Muscle of back (tissue), 11 donors: ENCODE results near the gene LAMC3. TPM values are rescaled to one million over a fixed set of nuclear protein-coding genes. Genes with fewer than 3 reads are reported as not detected.
A peak's percentile ranks its signal among the peaks of the same experiment; 100 is the strongest.

Source experiments
- DNase-seq, 3 donors: peaks; one replicate each; pipeline versions ENCODE4 v3.0.0 to v3.0.0-alpha.2; 2013
- polyA plus RNA-seq, 10 donors: library from polyadenylated mRNA; unstranded; fragments of 120-200 nt; gene quantifications; one replicate each; pipeline ENCODE4 v1.2.1, GENCODE V29; 2013; ENCODE audit not compliant: insufficient read length in 10 of 10

LAMC3 gene
- polyA plus RNA-seq, 10 donors, result 1.1 to 8.4 (median 2.4) TPM

DNA sequence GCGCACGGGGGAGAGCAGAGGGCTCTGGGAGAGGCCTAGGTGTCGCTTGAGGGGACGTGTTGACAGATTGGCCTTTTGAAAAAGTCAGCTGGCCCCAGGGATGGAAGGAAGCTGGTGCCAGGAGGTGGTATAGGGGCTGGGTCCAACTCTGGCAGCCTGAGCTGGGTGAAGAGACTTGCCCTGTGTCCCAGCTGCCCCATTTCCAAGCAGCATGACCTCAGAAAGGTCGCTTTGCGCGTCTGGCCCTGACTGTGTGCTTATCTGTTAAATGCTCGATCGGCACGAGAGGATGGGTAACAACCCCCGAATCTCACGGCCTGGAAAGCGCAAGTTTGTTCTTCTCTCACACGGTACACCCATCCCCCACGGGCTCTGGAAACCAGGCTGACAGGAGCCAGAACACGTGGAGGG is 31.2 kb upstream of the LAMC3 start:
- no peak for DNase-seq

DNA sequence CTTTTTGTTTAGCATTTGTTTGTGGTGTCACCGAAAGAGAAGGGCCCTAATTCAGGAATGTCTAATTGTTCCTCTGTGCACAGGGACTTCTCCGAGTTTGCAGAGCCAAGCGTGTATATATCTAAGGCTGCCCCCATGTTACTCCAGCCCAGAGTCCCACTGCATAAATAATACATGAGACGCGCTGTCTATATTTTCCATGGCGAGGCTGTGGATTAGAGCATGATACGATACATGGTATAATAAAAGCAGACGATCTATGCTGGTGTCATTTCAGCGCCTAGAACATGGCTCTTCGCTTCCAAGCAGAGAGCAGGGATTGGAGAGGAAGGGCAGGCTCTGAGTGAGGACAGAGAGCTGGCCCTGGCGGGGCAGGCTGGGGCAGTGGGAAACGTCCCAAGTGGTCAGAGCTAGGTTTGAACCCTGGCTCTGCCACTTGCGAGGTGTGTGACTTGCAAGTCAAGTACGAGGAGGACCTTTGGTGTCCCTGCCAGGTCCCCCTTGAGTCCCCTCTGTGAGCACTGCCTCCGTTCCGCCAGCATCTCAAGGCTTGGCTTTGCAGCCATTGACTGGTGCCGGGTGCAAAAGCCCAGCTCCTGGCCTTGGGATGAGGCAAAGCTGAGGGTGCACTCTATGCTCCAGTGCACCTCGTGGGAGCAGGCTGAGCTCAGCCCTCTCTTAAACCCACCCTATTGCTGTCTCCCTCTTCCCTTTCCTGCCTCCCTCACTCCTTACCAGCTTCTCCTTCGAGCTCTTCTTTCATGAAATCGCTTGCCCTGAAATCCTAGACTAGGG is 29.2 kb upstream of the LAMC3 start:
- DNase-seq, result no peak

DNA sequence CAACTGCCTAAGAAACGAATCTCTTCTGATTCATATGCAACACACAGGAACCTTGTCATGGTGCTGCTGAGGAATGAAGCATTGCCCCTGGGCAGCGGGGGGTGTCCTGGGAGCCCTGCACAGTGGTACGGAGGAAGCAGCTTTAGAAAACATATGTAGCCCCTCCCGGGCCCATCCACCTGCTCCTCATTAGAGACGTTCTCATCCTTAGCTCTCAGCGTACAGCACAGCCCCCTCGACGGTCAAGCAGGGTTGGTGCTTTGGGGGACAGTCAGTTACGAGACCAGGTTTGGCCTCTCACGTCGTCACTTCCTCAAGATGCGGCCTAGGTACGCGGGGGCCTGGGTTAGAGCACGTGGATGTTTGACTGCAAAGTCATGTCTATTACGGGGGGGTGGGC is 28.4 kb upstream of the LAMC3 start:
- DNase-seq, result no peak

DNA sequence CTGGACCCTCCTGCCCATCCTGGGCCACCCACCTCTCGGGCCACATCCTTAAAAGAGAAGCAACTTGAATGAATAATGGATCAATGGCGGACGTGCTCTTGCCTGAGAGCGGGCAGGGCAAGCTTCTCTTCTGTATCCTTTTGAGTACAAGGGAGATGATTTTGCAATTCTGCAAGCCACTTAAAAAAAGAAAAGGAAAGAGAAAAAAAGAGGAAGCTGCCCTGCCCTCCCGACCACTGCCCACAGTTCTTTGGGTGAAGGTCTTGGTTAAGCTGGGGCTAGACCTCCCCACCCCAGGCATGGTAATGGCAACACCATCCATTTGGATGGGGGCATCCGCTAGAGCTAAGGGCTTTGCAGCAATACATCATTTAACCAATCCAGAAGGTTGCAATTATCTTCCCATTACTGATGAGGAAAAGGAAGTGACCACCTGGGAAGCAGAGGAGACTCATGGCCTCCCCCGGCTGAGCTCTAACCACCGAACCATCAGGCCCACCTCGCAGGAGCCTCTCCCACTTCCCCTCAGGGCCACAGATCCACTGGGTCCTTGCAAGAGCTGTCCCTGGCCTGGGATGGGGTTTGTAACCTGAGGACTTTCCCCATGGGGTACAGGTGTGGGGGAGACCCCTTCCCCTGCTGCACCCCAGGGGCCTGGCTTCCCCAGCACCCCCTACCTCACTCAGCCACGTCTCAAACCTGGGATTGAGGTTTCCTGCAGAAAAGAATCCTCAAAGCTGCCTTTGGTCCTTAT is 27.8 kb upstream of the LAMC3 start:
- DNase-seq, result no peak

DNA sequence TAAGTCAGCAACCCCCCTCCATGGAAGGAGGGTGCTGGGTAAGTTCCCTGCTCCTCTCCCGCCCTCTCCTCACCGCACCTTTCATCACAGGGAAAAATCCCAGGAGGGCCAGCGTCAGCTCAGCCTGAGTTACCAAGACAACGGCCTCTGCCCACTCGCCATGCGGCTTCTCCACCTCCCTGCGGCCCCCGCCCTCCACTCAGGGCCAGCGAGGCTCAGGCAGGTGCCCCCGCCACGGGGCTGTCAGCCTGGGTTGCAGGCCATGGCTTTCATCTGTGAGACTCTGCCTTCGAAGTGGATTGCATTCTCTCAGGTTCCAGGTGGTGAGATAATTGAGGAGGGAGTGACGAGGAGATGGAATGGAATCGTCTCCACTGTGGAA is 27.2 kb upstream of the LAMC3 start:
- DNase-seq, result no peak

DNA sequence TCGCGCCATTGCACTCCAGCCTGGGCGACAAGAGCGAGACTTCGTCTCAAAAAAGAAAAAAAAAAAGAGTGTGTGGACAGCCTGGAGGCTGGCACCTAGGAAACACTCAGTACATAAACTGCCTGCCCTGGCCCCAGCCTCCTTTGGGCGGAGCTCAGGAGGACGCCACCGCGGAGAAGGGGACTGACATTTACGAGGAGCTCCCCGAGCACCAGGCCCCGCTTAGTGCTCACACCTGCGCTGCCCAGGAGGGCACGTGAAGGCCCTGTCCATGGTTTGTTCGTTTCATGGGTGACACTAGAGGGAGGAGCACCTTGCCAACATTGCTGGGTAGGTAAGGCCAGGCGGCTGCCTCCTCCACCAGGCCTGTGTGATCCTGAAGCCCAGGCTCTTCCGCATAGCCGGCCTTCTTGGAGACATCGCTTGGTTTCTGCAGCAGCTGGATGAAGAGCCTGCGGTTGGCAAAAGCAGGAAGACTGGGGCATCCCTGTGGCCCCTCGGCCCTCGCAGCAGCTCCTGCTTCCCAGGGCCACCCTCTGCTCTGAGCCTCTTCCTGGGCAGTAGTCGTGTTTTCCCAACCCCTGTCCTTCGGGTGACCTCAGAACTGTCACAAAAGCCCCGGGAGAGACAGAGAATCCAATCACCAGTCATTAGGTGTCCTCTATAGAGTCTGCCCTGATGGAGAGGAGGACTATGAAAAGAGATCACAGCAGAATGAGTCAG is 26.2 kb upstream of the LAMC3 start:
- DNase-seq, result no peak

DNA sequence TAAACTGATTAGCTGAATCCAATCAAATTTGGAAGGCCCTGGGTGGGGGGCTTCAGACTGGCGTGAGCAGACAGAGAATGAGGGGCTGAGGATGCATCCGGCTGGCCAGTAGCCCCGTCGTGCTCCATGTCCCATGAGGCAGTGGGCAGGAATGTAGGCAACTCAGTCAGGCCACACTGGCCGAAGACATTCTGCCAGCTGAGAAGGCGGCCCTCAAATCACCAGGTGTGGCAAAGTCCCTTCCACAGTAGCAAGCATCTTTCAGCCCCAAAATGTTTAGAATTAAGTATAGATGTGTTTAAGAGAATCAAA is 25.7 kb upstream of the LAMC3 start:
- DNase-seq, result no peak

DNA sequence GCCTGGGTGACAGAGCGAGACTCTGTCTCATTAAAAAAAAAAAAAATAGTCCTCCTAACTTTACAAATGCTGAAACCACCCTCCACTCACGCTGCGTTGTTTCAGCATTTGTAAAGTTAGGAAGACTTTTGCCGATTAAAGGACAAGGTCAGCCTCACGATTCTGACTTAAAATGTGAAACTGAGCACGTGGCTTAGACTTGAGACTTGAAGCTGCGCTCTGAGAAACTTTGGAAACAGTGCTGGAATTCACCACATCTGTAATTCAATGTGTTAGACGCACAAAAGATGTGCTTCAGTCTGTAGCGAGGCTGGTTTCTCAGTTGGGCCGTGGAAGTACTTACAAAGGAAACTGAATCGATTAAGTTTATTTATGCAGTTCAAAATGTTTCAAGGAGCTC is 25.0 kb upstream of the LAMC3 start:
- DNase-seq, result no peak

DNA sequence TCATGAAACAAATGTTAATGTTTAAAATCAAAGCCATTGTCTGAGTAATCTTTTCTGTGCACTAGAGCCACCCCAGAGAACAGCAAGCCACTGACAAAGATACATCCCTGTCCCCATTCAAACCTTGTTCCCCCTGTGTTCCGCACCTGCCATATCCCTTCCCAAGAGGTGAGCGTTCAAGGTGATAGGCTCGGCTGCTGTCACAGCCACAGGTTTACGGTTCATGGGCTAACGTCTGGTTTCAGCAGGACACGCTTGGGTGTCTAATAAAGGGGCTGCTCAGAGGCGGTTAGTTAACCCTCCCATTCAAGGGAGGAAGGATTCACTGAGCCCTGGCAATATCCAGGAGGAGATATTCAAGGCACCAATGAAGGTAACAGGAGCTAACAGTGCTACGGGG is 24.5 kb upstream of the LAMC3 start:
- DNase-seq, result no peak

DNA sequence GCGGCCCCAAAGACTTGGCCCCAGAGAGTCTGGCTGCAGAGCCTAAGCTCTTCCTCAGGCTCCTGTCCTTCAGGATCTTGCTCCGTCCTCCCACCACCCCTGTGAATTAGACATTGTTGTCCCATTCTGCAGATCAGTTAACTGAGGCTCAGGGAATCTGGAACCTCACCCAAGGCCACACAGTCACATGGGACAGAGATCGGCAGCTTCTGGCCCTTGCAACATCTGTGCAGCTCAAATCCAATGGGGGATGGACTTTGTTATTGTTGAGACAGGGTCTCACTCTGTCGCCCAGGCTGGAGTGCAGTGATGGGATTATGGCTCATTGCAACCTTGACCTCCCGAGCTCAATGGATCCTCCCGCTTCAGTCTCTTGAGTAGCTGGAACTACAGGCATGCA is 23.9 kb upstream of the LAMC3 start:
- no peak for DNase-seq

DNA sequence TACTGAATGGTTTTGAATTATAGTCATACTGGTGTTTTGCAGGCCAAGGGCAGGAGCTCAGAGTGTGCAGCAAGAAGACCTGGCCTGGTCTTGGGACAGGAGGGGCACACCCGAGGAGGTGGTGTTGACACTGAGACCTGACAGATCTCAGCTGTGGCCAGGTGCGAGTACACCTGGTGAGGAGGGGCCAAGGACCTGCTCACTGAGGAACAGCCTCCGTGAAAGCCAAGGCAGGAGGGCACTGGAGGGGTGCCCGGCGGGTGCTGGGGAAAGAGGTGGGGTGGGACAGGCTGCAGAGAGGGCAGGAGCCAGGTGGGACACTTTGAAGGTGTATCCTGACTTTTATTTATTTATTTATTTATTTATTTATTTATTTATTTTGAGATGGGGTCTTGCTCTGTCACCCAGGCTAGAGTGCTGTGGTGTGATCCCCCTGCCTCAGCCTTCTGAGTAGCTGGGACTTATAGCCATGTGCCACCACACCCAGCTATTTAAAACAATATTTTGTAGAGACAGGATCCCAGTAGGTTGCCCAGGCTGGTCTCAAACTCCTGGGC is 23.3 kb upstream of the LAMC3 start:
- no peak for DNase-seq

DNA sequence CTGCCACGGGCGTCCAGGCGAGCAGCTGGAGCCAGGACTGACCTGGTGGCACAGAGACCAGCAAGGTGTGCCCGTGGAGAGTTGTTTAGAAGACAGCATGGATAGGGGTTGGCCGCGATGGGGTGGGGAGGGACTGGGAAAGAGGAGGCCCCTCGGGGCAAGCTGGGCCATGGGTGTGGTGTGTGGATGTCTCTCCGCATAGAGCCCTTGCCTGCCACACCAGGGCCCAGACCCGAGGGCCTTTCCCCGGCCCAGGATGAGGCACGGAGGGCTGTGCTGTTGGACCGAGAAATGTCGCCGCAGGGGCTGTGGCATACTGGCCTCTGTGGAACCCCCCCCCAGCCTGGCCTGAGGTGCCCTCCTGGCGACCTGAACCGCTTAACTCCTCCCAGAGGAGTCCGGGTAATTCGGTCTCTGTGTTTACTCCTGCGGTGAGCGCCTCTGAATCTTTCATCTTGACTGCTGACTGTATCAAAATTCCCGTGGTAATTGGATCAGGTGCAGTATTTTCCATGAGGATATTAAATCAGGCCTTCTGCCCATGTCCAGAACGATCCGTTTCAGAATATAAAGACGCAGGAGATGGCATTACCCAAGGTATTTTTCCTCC is 22.5 kb upstream of the LAMC3 start:
- DNase-seq, result no peak

DNA sequence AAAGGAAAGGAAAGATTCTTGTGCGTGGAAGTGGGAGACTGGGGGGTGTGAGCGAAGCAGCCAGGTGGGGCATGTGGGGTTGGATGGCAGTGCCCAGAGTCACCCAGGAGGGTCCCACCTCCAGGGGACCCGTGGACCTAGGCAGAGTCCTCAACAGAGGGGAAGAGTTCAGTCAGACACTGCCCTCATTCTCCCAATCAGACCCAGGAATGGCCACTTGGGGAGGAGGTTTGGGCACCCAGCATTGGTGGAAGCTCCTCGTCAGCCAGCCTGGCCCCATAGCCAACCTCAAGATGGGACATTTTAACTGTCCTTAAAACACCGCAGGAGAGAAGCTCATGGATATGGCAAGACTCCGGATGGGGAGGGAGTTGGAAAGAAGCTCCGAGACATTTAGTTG is 21.9 kb upstream of the LAMC3 start:
- no peak for DNase-seq

DNA sequence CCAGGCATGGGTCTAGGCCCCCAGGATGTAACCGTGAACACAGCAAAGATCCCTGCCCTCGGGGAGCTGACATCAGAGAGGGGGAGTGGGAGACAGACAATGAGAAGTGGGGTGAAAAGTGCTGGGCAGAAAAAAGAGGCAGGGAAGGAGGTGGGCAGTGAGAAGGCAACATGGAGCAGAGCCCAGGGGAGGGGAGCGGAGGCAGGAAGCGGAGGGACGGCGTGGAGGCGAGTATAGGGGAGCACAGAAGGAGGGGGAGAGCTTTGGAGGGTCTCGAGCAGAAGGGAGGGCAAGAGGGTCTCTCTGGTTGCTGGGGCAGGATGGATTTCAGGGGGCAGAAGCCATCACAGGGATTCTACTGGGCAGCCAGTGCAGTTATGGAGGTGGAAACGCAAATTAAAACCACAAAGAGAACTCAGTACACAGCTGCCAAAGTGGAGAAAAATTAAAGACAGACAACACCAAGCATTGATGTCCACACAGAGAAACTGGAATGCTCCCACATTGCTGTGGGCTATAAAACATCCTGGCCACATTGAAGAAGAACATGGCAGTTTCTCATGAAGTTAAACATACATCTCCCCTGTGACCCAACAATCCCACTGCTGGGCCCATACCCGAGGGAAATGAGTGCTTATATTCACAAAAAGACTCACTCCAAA is 21.1 kb upstream of the LAMC3 start:
- DNase-seq, result no peak

DNA sequence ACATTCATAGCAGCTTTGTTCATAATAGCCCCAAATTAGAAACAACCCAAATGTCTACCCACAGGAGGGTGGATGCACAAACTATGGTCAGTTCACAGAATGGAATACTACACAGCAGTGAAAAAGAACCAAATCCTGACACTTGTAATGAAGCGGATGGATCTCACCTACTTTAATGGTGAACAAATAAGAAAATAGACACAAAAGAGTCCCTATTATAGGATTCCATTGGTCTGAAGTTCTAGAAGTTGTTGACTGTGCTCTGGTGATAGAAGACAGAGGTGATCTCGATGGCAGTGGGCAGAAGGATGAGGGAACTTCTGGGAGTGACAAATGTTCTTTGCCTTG is 20.6 kb upstream of the LAMC3 start:
- DNase-seq, result no peak

DNA sequence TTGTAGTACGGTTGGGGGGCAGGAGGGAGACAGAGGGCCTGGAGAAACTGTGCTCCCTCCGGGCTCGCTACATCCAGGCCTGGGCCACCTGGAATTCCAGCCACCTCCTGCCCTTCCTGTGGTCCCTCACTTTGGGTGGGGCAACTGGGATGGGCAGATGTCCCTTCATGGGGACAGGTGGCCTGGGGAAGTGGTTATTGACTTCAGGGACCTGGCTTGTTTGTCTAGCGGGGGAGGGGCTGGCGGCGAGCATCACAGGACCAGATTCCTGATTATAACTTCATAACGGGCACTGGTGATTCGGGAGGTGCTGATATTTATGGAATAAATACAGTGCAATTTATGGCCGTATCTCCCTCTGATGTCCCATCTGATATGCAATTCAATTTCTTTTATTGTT is 20.1 kb upstream of the LAMC3 start:
- no peak for DNase-seq

DNA sequence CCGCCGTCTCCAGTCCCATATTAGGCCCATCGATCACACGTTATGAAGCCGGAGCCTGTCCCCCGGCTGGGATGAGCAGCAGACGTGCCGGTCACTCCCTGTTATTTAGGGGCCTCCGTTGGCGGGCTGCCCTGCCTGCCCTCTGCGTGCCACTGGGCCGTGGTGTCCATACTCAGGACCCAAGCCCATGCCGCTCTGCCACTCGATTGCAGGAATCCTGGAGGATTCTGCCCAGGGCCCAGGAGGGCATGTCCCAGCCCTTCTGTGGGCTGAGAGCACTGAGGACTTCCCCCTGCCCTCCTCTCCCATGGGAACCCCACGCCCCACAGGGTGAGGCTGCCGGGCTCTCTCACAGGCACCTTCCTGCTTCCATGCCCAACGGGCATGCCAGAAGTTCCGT is 19.6 kb upstream of the LAMC3 start:
- no peak for DNase-seq

DNA sequence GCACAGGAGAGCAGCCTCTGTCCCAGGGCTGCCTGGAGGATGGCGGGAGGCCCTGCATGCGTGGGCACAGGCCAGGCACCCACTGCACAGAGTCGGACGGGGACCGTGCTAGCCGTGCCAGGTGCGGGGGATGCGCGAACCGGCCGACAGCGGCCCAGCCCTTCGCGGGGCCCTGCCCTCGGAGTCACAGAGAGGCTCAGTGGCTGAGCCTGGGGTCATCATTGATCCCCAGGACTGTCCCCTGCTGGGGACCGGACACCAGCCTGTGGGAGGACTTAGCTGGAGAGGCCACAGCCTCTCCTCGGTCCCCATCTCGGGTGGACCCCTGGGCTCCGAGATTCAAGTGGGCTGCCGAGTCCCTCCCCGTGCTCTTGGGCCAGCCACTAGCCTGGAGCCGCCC is 19.1 kb upstream of the LAMC3 start:
- DNase-seq, result no peak

DNA sequence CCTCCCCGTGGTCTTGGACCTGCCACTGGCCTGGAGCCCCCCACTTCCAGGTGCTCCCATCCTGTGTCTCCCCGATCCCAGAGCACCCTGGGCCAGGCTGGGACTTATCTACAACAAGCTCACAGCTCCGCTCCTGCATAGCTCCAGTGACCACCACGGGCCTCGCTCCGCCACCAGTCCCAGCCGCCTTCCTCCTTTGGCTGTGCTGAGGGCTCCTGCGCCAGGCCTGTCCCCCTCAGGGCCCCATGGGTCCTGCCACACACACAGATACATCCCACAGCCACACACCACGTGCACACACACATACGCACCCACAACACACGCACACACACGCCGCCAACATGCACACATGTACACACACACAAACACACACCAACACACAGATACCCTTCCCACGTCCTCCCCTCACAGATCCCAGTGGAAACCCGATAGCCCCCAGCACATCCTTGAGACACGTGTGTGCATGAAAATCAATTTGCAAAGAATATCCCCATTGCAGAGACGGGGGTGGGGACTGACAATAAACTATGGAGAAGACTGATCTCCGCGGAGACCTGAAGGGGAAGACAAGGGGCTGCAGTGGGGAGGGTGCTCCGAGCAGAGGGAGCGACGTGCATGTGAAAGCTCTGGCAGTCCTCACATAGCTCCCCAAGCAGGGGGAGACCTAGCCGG is 18.5 kb upstream of the LAMC3 start:
- no peak for DNase-seq

DNA sequence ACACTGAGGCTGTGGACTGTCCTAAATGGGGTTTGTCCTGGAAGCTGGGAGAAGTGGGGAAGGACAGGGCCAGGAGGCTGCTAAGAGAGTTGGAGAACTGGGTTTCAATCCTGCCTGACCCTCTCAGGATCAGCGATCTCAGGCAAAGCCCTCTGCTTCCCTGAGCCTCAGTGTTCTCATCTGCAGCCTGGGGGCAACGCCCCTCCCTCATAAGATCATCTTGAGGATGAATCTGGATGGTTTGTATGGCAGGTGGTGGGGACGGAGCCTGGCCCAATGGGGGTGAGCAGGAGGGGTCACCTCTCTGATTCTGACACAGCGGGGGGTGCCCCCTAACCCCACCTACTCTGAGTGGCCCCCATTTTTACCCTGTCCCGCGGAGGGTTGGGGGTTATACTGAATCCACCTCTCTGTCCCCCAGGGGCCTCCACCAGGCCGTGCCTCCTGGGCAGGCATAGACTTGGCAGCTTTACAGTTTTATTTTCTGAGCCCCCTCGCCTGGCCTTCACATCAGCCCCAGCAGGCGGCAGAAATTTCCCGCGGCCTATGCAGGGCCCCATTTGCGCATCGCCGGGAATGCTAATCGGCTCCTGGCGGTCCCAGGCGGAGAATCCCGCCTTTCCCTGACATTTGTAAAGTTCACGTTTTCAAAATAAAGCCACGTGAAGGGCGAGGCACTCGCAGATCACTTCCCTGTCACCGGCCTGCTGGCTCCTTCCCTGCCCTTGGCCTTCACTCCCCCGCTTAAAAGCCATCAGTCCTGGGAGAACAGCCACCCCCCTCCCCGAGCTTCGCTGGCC is 17.8 kb upstream of the LAMC3 start:
- peak in 1 of 3 donors; percentile 43 for DNase-seq
